ENCODE data around the gene CRYBB2.

CRYBB2 gene

GRCh38 chr22:25212337-25212736 lies 7.1 kb upstream of the CRYBB2 start:
- in situ Hi-C loops (cut with MboI; ENCODE audit: low pct_unique_long_range_greater_than_20kb, low sequenced_read_pairs, unreplicated experiment), result no loop called here
- no peak for DNase-seq (ENCODE audit: low spot score)
- TF ChIP-seq CTCF (IDR thresholded peaks at IDR 0.05; ENCODE audit: extremely low read depth, insufficient read depth, missing control alignments), result no peak

- no peak for DNase-seq (ENCODE audit: low spot score)
- in situ Hi-C loops (cut with MboI; ENCODE audit: low pct_unique_long_range_greater_than_20kb, low sequenced_read_pairs, unreplicated experiment), result no loop called here
- TF ChIP-seq CTCF (IDR thresholded peaks at IDR 0.05; ENCODE audit: extremely low read depth, insufficient read depth, missing control alignments), result no peak
Observed at GRCh38 chr22:25213221-25213620, 6.2 kb upstream of the CRYBB2 start.

- in situ Hi-C loops (cut with MboI; ENCODE audit: low pct_unique_long_range_greater_than_20kb, low sequenced_read_pairs, unreplicated experiment), result no loop called here
- no peak for TF ChIP-seq CTCF (IDR thresholded peaks at IDR 0.05; ENCODE audit: extremely low read depth, insufficient read depth, missing control alignments)
Observed at GRCh38 chr22:25216230-25216629, 3.2 kb upstream of the CRYBB2 start.

GRCh38 chr22:25219948-25220442 lies 556 bp downstream of the CRYBB2 start:
- in situ Hi-C loops (cut with MboI; ENCODE audit: low pct_unique_long_range_greater_than_20kb, low sequenced_read_pairs, unreplicated experiment), result no loop called here
- TF ChIP-seq CTCF (IDR thresholded peaks at IDR 0.05; ENCODE audit: extremely low read depth, insufficient read depth, missing control alignments), result no peak
- DNase-seq (ENCODE audit: low spot score), result no peak

More at GRCh38 chr22:25216230-25216629, 3.2 kb upstream of the CRYBB2 start:
- no peak for DNase-seq (ENCODE audit: low spot score)

- in situ Hi-C loops (cut with MboI; ENCODE audit: low pct_unique_long_range_greater_than_20kb, low sequenced_read_pairs, unreplicated experiment), result no loop called here
- DNase-seq (ENCODE audit: low spot score), result no peak
- TF ChIP-seq CTCF (IDR thresholded peaks at IDR 0.05; ENCODE audit: extremely low read depth, insufficient read depth, missing control alignments), result no peak
Observed at GRCh38 chr22:25221790-25222189, 2.4 kb downstream of the CRYBB2 start.

GRCh38 chr22:25223269-25223850 lies 3.9 kb downstream of the CRYBB2 start:
- in situ Hi-C loops (cut with MboI; ENCODE audit: low pct_unique_long_range_greater_than_20kb, low sequenced_read_pairs, unreplicated experiment), result no loop called here
- DNase-seq (ENCODE audit: low spot score), result no peak
- TF ChIP-seq CTCF (IDR thresholded peaks at IDR 0.05; ENCODE audit: extremely low read depth, insufficient read depth, missing control alignments), result no peak
